Nephron (organoid): ENCODE measurements around the gene SH3RF1.
A peak's percentile ranks its signal among the peaks of the same experiment; 100 is the strongest.

Source experiments
- H3K27ac Mint-ChIP-seq, 3 experiments: 2 replicates each; pipeline ENCODE4 v1.8.0; 2020; ENCODE audit warnings: mixed read lengths in 3 of 3, mild to moderate bottlenecking in 2 of 3, moderate library complexity in 1 of 3
- H3K27me3 Mint-ChIP-seq: 2 replicates; pipeline ENCODE4 v1.8.0; 2021; ENCODE audit warnings: low read depth, mild to moderate bottlenecking, moderate library complexity, mixed read lengths
- H3K36me3 Mint-ChIP-seq: 2 replicates; pipeline ENCODE4 v1.8.0; 2020; ENCODE audit warnings: low read depth, mixed read lengths
- H3K4me1 Mint-ChIP-seq: 2 replicates; pipeline ENCODE4 v1.8.0; 2020; ENCODE audit warnings: mixed read lengths
- H3K4me3 Mint-ChIP-seq, 3 experiments: 2 replicates each; pipeline ENCODE4 v1.8.0; 2020; ENCODE audit warnings: mild to moderate bottlenecking in 3 of 3, mixed read lengths in 3 of 3, moderate library complexity in 2 of 3
- H3K9me3 Mint-ChIP-seq: 2 replicates; pipeline ENCODE4 v1.8.0; 2020; ENCODE audit warnings: mixed read lengths
- CTCF ChIP-seq, 3 experiments: fragments of 200-600 bp; sonication (generic); IDR thresholded peaks; one replicate each; pipeline ENCODE4 v1.5.0; 2021; ENCODE audit warnings: antibody characterized with exemption in 3 of 3; ENCODE audit not compliant: unreplicated experiment in 3 of 3

The SH3RF1 gene

DNA sequence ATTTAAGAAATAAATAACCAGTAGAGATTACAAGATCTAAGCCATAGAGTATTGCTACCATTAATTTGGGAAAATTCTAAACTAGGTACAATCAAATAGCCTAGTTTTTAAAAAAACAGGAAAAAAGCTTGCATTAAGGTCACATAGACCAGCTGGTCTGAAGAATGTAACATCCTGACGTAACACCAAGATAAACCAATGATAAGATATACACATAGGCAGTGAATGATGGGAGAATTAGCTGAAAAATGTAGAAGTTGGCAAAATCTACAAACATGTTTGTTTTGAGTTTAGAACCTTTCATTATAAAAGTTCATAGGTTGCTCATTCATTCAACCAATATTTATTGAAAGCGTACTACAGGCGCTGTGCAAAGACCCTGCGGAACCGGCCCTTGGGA lies 120.0 kb downstream of the SH3RF1 start:
- no peaks in the 10 kb centered on the region for H3K9me3 Mint-ChIP-seq
- peaks cover 44% of the 10 kb centered on the region for H3K36me3 Mint-ChIP-seq
- peaks cover 42% of the 10 kb centered on the region for H3K4me1 Mint-ChIP-seq
- H3K27ac Mint-ChIP-seq, result peak overlapping the region in 1 of 3 experiments; percentile 42
- no peak for TF ChIP-seq CTCF (IDR thresholded peaks at IDR 0.05; ENCODE audit: unreplicated experiment in 3 of 3)
- H3K27me3 Mint-ChIP-seq, result no peaks in the 10 kb centered on the region
- no peak overlapping the region for H3K4me3 Mint-ChIP-seq

DNA sequence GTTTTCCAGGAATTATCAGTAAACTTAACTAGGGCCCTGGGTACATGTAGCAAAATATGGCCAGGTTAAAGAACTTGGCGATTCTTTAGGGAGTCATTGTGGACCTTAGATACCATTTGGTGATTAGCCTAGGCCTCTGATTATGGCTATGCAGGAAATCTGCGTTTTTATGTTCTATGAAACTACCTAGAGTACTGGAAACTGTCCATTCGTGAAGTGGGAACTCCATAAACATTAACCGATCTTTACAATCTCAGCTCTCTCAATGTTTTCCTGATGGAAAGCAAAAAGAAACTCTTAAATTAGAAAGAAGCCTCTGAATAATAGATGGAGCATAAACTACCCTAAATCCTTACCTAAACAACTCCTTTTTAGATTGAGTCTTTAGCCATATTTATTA lies 121.9 kb downstream of the SH3RF1 start:
- H3K36me3 Mint-ChIP-seq, result peaks cover 34% of the 10 kb centered on the region
- peak overlapping the region; percentile 78 to 90 (median 81) for H3K27ac Mint-ChIP-seq
- peaks cover 24% of the 10 kb centered on the region for H3K4me1 Mint-ChIP-seq
- no peak for TF ChIP-seq CTCF (IDR thresholded peaks at IDR 0.05; ENCODE audit: unreplicated experiment in 3 of 3)
- H3K4me3 Mint-ChIP-seq, result no peak overlapping the region
- no peaks in the 10 kb centered on the region for H3K27me3 Mint-ChIP-seq
- no peaks in the 10 kb centered on the region for H3K9me3 Mint-ChIP-seq

DNA sequence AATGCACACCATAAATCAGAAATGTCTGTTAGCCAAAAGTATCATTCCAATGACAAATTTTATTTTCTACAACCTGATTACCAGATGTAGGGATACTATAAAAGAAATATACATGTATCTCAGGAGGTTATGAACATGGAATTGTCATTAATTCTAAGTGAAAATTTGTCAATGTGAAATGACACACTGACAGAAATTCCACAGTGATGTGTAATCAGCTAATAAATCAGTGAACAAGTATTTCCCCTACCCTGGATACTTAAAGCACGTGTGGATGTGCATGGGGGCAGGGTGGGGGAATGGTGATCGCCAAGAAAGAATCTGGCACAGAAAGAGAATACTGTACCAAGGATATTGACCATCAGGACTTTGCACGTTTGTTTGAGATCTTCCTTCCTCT lies 123.6 kb downstream of the SH3RF1 start:
- Mint-ChIP-seq H3K27me3 (no peaks in the 10 kb centered on the region), H3K27ac (no peak overlapping the region), H3K4me1 (peaks cover 13% of the 10 kb centered on the region), H3K36me3 (peaks cover 30% of the 10 kb centered on the region), H3K4me3 (no peak overlapping the region), H3K9me3 (no peaks in the 10 kb centered on the region)
- no peak for TF ChIP-seq CTCF (IDR thresholded peaks at IDR 0.05; ENCODE audit: unreplicated experiment in 3 of 3)

GRCh38 chr4:169144061-169144600 lies 126.6 kb downstream of the SH3RF1 start:
- Mint-ChIP-seq H3K27me3 (no peaks in the 10 kb centered on the region), H3K9me3 (no peaks in the 10 kb centered on the region), H3K4me1 (peaks cover 2% of the 10 kb centered on the region), H3K27ac (peak overlapping the region; percentile 9 to 98 (median 83)), H3K36me3 (peaks cover 18% of the 10 kb centered on the region), H3K4me3 (no peak overlapping the region)
- TF ChIP-seq CTCF (IDR thresholded peaks at IDR 0.05; ENCODE audit: unreplicated experiment in 3 of 3), result no peak

DNA sequence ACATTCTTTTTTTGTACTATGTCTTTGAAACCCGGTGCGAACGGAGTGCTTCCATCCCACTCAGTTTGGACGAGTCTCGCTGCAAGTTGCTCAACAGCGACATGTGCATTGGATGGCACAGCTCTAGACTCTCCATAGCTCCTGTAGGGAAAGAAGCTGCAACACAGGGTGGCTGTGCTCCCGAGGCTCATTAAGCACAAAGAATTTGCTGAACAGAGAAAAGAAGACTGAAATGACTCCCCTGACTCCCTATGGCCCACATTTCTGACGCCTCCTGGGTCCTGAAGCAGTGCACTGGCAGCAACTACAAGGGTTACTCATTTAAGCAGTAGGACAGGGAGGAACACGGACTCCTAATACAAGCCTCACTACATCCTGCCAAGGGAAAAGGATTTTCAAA lies 127.4 kb downstream of the SH3RF1 start:
- no peaks in the 10 kb centered on the region for H3K9me3 Mint-ChIP-seq
- no peak for TF ChIP-seq CTCF (IDR thresholded peaks at IDR 0.05; ENCODE audit: unreplicated experiment in 3 of 3)
- peak overlapping the region; percentile 83 to 98 (median 87) for H3K27ac Mint-ChIP-seq
- peaks cover 18% of the 10 kb centered on the region for H3K36me3 Mint-ChIP-seq
- H3K27me3 Mint-ChIP-seq, result no peaks in the 10 kb centered on the region
- H3K4me1 Mint-ChIP-seq, result no peaks in the 10 kb centered on the region
- peak overlapping the region in 2 of 3 experiments; percentile 37 to 47 for H3K4me3 Mint-ChIP-seq

- H3K4me3 Mint-ChIP-seq, result no peak overlapping the region
- H3K27me3 Mint-ChIP-seq, result no peaks in the 10 kb centered on the region
- peak overlapping the region; percentile 83 to 98 (median 87) for H3K27ac Mint-ChIP-seq
- peaks cover 18% of the 10 kb centered on the region for H3K36me3 Mint-ChIP-seq
- TF ChIP-seq CTCF (IDR thresholded peaks at IDR 0.05; ENCODE audit: unreplicated experiment in 3 of 3), result no peak
- no peaks in the 10 kb centered on the region for H3K9me3 Mint-ChIP-seq
- no peaks in the 10 kb centered on the region for H3K4me1 Mint-ChIP-seq
Observed at GRCh38 chr4:169142906-169143305, 127.8 kb downstream of the SH3RF1 start.
